Progenitor cell of endocrine pancreas (in vitro differentiated cells): Measurements from ENCODE around the gene FABP7. TPM values are rescaled to one million over a fixed set of nuclear protein-coding genes. Genes with fewer than 3 reads are reported as not detected.
"Not testable (repeated sequence)": the region's sequence is repeated elsewhere in the genome, so short reads cannot be mapped to it uniquely, and the experiment has no call there.

Experiments
- DNase-seq: peaks from one replicate; pipeline ENCODE4 v3.0.0; 2021; ENCODE audit warnings: low spot score; ENCODE audit not compliant: unreplicated experiment
- H3K27ac Mint-ChIP-seq: 2 replicates; pipeline ENCODE4 v1.8.0; 2021; ENCODE audit warnings: mild to moderate bottlenecking, moderate library complexity, mixed read lengths
- H3K27me3 Mint-ChIP-seq: 2 replicates; pipeline ENCODE4 v1.8.0; 2021; ENCODE audit warnings: mixed read lengths
- H3K36me3 Mint-ChIP-seq: 2 replicates; pipeline ENCODE4 v1.8.0; 2022; ENCODE audit warnings: mixed read lengths; ENCODE audit not compliant: insufficient read depth
- H3K4me1 Mint-ChIP-seq: 2 replicates; pipeline ENCODE4 v1.8.0; 2021; ENCODE audit warnings: low read depth, mixed read lengths
- H3K4me3 Mint-ChIP-seq: 2 replicates; pipeline ENCODE4 v1.8.0; 2021; ENCODE audit warnings: low read depth, mild to moderate bottlenecking, moderate library complexity, mixed read lengths
- H3K9me3 Mint-ChIP-seq: 2 replicates; pipeline ENCODE4 v1.8.0; 2021; ENCODE audit warnings: low read depth, mixed read lengths
- CTCF ChIP-seq: fragments of 200-600 bp; sonication (generic); IDR thresholded peaks from one replicate; pipeline ENCODE4 v1.5.0; 2021; ENCODE audit warnings: antibody characterized with exemption, mild to moderate bottlenecking; ENCODE audit not compliant: unreplicated experiment
- total RNA-seq: library from RNA; stranded (reverse); gene quantifications from 2 replicates; pipeline ENCODE4 v1.2.1, GENCODE V29; 2021

Gene FABP7
- total RNA-seq, 1 donor from 2014 or later: 7.2 TPM

GRCh38 chr6:122746688-122747087, 32.8 kb upstream of the FABP7 start:
- Mint-ChIP-seq H3K36me3 (peaks cover 3% of the 10 kb centered on the region), H3K4me3 (no peak overlapping the region), H3K27ac (no peak overlapping the region), H3K9me3 (peaks cover 15% of the 10 kb centered on the region), H3K4me1 (peaks cover 2% of the 10 kb centered on the region), H3K27me3 (no peaks in the 10 kb centered on the region)
- DNase-seq: no peak
- TF ChIP-seq CTCF: no peak

GRCh38 chr6:122747573-122747972, 31.9 kb upstream of the FABP7 start:
- Mint-ChIP-seq H3K4me3 (no peak overlapping the region), H3K27ac (no peak overlapping the region), H3K4me1 (peaks cover 2% of the 10 kb centered on the region), H3K36me3 (peaks cover 3% of the 10 kb centered on the region), H3K27me3 (no peaks in the 10 kb centered on the region), H3K9me3 (peaks cover 15% of the 10 kb centered on the region)
- TF ChIP-seq CTCF: no peak
- DNase-seq: no peak

GRCh38 chr6:122748945-122749344, 30.6 kb upstream of the FABP7 start:
- H3K27me3 Mint-ChIP-seq, H3K36me3 Mint-ChIP-seq, H3K4me1 Mint-ChIP-seq, DNase-seq, H3K27ac Mint-ChIP-seq, H3K4me3 Mint-ChIP-seq: not testable (repeated sequence)
- peaks cover 15% of the 10 kb centered on the region for H3K9me3 Mint-ChIP-seq

GRCh38 chr6:122749451-122750050, 30.0 kb upstream of the FABP7 start:
- Mint-ChIP-seq H3K27me3 (no peaks in the 10 kb centered on the region), H3K36me3 (peaks cover 3% of the 10 kb centered on the region), H3K4me1 (peaks cover 2% of the 10 kb centered on the region), H3K27ac (no peak overlapping the region), H3K9me3 (peaks cover 19% of the 10 kb centered on the region), H3K4me3 (no peak overlapping the region)
- no peak for TF ChIP-seq CTCF
- DNase-seq: no peak

- no peak for TF ChIP-seq CTCF
- H3K9me3 Mint-ChIP-seq: peaks cover 32% of the 10 kb centered on the region
- no peak for DNase-seq
- H3K36me3 Mint-ChIP-seq: peaks cover 3% of the 10 kb centered on the region
- H3K4me1 Mint-ChIP-seq: peaks cover 2% of the 10 kb centered on the region
- H3K27me3 Mint-ChIP-seq: no peaks in the 10 kb centered on the region
- no peak overlapping the region for H3K27ac Mint-ChIP-seq
- H3K4me3 Mint-ChIP-seq: no peak overlapping the region
These were observed 28.2 kb upstream of the FABP7 start for GRCh38 chr6:122751326-122751725.

GRCh38 chr6:122752459-122752858, 27.1 kb upstream of the FABP7 start:
- DNase-seq: no peak
- Mint-ChIP-seq H3K27me3 (no peaks in the 10 kb centered on the region), H3K36me3 (peaks cover 3% of the 10 kb centered on the region), H3K4me3 (no peak overlapping the region), H3K4me1 (peaks cover 2% of the 10 kb centered on the region), H3K9me3 (peaks cover 33% of the 10 kb centered on the region), H3K27ac (no peak overlapping the region)
- TF ChIP-seq CTCF: no peak
